GM21619 (cell line): ENCODE results near the gene PRORP.
"Not testable (repeated sequence)": the region's sequence is repeated elsewhere in the genome, so short reads cannot be mapped to it uniquely, and the experiment has no call there.

Experiments used
- ATAC-seq: cut with Tn5 transposase; IDR thresholded peaks from one replicate; pipeline ENCODE4 v1.9.1; 2021; ENCODE audit not compliant: unreplicated experiment

The PRORP gene

DNA sequence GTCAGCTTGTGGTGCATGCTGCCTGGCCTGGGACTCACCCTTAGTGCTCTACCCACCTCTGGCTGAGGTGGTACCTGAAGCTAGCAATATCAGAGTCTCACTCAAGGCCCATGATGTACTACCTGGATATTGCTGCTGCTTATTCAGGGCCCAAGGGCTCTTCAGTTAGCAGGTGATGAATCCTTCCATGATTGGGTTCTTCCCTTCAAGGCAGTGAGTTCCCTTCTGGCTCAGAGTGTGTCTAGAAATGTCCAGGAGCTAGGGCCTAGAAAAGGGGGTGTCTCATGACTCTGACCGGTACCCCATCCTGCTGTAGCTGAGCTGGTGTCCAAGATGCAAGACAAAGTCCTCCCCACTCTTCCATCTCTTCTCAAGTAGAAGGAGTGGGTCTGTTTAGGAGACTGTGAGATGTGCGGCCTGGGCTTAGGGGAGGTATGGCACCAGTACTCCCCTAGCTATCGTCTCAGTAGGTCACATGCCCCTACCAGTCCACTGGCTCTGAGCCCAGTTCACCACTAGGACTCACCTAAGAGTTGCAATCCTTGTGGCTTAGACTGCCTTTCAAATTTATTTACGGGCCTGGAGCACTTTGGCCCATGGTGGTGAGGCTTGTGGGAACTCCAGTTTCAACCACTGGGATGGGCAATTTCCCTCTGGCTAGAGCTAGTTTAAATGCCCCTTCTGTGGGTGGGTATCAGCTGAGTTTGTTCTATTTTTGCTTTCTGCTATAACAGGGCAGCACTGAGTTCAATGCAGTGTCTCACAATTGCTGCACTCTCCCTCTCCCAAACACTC is 12.2 kb downstream of the PRORP start:
- ATAC-seq: no peak

- ATAC-seq: no peak
These were observed 16.2 kb downstream of the PRORP start for GRCh38 chr14:35138585-35138984.

DNA sequence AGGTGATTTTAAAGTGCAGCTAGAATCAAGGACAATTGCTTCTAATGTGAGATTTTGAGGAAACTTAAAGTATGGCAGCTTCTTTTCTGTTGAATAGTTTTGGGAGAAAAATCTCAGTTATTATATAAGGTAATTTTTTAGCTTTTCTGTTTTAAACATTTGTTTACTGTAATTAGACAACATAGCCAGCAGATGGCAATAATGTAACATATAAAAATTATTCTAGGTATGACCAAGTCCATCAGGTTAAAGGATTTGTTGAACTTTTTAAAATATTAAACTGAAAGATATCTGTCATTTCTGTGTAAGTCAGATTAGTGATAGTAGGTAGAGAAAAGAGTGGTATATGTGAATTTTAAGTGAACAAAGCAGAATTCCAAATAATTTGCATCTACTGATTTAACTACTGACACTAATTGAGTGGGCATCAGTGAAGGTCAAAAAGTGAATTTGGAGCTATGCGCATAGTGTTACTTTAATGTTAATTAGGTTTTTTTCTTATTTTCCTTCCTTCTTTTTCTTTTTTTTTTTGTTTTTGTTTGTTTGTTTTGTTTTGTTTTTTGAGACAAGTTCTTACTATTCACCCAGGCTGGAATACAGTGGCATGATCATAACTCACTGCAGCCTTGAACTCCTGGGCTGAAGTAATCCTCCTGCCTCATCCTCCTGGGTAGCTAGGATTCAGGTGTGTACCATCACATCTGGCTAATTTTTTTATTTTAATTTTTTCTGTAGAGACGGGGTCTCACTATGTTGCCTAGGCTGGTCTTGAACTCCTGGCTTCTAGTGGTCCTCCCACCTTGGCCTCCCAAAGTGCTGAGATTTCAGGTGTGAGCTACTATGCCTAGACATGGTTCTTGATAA is 18.6 kb downstream of the PRORP start:
- no peak for ATAC-seq

DNA sequence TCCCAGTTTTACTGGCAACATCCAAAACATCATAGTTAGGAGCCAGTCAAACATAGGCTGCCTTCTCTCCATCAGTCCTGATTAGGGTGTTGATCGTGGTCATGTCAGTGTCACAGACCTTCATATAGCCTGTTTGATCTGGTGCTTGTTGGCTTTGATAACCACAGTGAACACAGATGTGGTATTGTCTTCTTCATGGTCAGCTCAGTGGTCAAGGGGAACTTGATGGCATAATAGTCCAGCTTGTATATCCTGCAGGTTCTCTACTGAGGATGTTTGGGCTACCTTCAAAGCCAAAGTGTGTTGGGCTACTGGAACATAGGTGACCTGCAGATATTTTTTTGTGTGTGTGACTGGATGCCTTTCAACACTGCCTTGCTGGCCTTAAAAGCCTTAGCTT is 21.7 kb downstream of the PRORP start:
- ATAC-seq: no peak

GRCh38 chr14:35146711-35147149 is 24.4 kb downstream of the PRORP start:
- ATAC-seq: no peak

GRCh38 chr14:35147186-35147585 is 24.8 kb downstream of the PRORP start:
- ATAC-seq: no peak

GRCh38 chr14:35147711-35148110 is 25.4 kb downstream of the PRORP start:
- no peak for ATAC-seq

GRCh38 chr14:35149239-35149638 is 26.9 kb downstream of the PRORP start:
- no peak for ATAC-seq

DNA sequence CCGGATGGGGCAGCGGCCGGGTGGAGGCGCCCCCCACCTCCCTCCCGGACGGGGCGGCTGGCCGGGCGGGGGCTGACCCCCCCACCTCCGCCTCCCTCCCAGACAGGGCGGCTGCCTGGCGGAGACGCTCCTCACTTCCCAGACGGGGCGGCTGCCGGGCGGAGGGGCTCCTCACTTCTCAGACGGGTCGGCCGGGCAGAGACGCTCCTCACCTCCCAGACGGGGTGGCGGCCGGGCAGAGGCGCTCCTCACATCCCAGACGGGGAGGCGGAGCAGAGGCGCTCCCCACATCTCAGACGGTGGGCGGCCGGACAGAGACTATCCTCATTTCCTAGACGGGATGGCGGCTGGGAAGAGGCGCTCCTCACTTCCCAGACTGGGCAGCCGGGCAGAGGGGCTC is 30.2 kb downstream of the PRORP start:
- not testable (repeated sequence) for ATAC-seq

DNA sequence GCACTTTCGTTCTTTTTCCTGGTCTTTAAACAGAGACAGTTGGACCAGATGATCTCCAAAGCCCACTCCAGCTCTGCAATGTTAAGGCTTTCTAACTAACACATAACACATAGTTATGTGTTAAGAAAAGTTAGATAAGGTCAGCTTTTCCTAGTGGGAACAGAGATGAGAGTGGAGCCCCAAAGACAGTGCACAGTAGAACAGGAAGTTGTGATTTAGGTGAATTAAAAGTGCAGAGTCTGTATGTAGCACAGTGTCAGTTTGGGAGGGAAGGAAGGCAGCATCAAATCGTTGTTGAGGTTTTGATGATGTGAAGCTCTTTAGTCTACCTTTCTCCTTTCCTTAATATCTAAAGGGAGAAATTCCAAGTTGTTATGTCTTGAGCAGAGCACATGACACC is 31.7 kb downstream of the PRORP start:
- ATAC-seq: no peak

DNA sequence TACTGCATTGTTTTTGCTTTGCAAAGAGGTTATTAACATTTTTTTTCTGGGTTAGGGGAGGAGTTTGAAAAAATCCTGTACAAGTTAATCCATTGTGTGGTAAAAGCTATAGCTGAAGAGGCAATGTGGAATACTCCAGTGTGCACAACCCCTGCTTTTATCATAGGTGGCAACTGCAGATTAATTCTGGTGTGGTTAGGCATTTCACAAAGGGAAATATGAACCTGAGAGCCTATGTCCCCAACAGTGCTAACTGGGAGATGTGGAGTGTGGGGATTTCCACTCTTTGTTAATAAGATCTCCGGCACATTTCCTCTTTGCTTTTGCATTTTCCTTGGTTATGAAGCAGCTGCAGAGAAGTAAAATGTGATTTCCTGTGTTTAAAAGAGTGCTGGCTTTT is 33.6 kb downstream of the PRORP start:
- peak; percentile 59 for ATAC-seq

DNA sequence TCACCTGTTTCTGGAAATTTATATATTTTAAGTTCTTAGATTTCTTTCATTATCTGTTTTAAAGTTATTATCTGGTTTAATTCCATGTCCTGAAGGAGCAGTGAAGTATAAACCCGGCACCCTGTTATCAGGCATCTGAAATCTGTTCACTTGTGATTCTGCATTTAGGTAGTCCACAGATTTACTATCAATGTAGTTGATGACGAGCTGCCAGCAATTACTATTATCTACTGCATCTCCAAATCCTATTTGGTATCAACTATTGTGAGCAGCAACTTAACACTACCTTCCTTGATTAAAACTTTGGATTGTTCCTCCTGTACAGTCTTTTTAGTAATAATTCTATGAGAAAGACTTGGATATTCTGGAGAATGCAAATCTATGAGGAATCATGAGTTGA is 36.1 kb downstream of the PRORP start:
- ATAC-seq: no peak

DNA sequence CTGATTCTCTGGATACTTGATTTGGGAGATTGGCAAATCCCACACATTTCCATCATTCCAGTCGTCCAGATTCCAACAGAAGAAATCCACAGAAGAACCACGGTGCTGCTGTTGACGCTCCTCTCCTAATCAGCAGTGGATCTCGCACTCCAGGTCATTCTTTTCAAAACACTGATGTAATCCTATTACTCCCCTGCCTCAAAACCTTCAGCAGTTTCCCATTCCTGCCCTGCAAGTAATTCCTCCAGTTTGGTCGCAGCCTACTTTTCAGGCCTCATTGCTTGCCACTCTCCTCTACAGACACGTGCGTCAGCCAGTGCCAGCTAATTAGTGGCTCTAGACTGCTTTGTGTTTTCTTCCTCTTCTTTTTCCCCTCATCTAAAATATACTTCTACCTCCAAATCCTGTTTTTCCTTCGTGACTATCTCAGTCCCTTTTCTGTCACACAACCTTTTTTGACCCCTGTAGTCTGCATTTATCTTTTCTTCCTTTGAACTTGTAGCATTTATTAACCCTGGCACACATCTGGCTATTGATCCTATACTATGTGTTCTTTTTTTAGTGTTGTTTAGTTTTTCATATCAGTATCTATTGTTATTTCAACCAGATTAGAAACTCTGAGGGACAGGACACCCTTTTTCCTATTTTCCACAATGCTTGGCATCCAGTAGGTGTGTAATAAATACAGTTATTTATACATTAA is 36.8 kb downstream of the PRORP start:
- ATAC-seq: no peak

DNA sequence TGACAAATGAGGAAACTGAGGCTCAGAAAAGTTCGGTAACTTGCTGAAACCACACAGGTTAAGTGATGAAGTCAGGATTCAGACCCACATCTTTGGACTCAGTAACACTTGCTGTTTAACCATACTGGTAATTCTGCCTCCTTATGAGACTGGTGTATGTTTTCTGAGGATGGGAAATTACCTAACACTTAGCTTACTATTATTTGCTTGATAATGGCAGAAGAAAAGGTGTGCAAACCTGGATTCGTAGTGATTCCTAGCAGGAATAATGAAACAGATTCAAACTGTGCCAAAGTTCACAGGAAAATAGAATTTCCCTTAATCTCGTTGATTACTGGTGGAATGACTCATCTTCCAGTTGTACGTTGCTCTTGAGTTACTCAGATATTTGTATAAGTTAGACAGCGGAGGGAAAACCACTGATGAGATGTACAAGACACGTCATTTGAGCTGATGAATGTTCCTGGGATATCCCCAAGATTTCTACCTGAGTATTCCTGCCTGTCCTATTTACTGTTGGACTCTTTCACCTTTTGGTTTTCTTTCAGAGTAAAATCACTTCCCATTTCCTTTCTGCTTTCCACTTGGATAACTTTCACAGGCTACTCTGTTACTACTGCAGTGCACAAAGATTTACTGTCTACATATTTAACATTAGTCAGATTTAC is 37.5 kb downstream of the PRORP start:
- ATAC-seq: peak; percentile 45

DNA sequence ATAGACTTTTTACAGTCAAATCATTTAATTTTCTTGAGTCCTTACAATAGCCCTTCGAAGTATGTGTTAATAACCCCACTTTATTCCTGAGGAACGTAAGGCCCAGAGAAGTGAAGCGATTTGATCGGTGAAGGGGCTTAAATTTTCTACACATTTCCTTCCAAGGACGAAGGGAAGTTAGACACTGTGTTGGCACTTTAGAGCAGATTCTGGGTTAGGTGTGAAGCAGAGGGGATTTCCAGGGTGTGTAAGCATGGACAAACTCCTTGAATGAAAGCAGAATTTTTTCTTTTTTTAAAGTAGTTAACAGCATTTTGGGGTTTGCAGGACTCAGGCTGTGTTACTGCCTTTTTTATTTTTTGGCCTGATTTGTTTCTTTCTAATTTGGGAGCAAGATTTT is 38.9 kb downstream of the PRORP start:
- ATAC-seq: no peak

GRCh38 chr14:35163384-35163783 is 41.0 kb downstream of the PRORP start:
- ATAC-seq: no peak

DNA sequence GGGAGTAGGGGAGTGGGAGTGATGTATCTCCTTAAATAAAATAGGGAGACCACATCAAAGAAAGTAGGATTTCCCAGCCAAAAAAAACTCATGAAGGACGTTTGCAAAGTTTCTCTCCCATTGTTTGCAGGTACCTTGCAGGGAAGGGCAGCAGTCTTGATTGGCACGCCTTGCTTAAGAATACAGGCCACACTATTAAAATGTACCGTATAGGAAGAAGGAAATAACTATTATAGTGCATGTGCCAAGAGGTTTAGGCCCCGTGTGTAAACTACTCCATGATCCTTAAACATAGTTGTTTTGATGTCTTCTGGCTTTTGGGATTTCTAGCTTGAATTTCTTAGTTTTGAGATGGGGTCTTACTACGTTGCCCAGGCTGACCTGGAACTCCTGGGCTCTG is 42.5 kb downstream of the PRORP start:
- no peak for ATAC-seq

- no peak for ATAC-seq
These were observed 45.1 kb downstream of the PRORP start for GRCh38 chr14:35167496-35167895.
